ENCODE results near the gene VKORC1L1.

The VKORC1L1 gene

GRCh38 chr7:66007232-66007631 lies 134.4 kb downstream of the VKORC1L1 start:
- H3K4me3 ChIP-seq (ENCODE audit: low read length): no peak overlapping the region
- TF ChIP-seq ZNF274 (IDR thresholded peaks at IDR 0.05; ENCODE audit: low read depth, low read length): no peak

Data from GM08714 (cell line).